ENCODE data around the gene SLC2A9. TPM values are rescaled to one million over a fixed set of nuclear protein-coding genes. Genes with fewer than 3 reads are reported as not detected.

SLC2A9 gene
- total RNA-seq, 4 donors from 2014 or later, result 5.6 to 10.5 (median 6.5) TPM

DNA sequence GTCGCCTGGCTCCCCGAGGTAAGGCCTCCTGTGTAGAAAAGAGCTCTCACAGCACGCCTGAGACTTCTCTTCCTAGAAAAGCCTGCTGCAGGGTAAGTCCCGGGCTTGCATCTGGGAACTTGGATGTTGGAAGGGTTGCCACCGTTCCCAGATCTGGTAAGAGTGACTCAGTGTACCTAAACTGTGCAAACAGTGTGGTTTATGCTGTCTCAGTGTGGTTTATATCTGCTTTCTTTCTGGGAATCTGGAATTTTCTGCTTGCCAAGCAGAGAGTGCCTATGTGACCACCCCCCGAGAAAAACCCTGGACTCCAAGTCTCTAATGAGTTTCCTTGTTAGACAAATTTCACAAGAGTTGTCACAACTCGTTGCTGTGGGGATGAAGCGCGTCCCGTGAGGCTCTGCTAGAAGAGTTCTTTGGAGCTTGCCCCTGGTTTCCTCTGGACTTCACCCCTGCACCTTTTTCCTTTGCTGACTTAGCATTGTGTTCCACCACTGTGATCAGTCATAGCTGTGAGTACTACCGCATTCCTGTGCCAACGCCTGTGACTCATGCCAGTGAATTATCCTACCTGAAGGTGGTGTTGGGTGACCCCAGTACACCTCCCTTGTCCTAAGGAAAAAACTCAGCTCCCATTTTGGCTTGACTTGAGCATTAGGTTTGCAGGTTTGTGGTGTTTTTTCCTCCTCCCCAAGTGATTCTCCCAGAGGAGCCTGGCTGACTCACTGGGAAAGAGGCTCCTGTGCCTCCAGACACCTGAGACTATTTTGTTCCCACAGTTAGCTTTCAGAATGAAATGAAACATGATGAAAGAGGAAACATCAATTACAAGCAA, 14.5 kb downstream of the SLC2A9 start:
- 62% methylated on average over 12 of the region's 12 CpGs for WGBS
- Histone ChIP-seq H3K4me1 (peaks cover 26 to 33% (median 30%) of the 10 kb centered on the region in 4 donors), H3K4me3 (no peak overlapping the region), H3K27ac (replicated peaks in 1 of 4) (peak overlapping the region; percentile 43 to 70 (median 56)), H3K36me3 (no peaks in the 10 kb centered on the region), H3K9me3 (no peaks in the 10 kb centered on the region), H3K27me3 (no peaks in the 10 kb centered on the region)
- TF ChIP-seq EP300 (IDR thresholded peaks at IDR 0.05) (no peak), POLR2AphosphoS5 (IDR thresholded peaks at IDR 0.05) (no peak), POLR2A (IDR thresholded peaks at IDR 0.05; ENCODE audit: low read depth) (no peak)
- TF ChIP-seq, protein P1, sequence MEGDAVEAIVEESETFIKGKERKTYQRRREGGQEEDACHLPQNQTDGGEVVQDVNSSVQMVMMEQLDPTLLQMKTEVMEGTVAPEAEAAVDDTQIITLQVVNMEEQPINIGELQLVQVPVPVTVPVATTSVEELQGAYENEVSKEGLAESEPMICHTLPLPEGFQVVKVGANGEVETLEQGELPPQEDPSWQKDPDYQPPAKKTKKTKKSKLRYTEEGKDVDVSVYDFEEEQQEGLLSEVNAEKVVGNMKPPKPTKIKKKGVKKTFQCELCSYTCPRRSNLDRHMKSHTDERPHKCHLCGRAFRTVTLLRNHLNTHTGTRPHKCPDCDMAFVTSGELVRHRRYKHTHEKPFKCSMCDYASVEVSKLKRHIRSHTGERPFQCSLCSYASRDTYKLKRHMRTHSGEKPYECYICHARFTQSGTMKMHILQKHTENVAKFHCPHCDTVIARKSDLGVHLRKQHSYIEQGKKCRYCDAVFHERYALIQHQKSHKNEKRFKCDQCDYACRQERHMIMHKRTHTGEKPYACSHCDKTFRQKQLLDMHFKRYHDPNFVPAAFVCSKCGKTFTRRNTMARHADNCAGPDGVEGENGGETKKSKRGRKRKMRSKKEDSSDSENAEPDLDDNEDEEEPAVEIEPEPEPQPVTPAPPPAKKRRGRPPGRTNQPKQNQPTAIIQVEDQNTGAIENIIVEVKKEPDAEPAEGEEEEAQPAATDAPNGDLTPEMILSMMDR (IDR thresholded peaks at IDR 0.05), result no peak
- intact Hi-C loops (cut with DNase I), result no loop called here
- no peak for DNase-seq (ENCODE audit: extremely low spot score)

DNA sequence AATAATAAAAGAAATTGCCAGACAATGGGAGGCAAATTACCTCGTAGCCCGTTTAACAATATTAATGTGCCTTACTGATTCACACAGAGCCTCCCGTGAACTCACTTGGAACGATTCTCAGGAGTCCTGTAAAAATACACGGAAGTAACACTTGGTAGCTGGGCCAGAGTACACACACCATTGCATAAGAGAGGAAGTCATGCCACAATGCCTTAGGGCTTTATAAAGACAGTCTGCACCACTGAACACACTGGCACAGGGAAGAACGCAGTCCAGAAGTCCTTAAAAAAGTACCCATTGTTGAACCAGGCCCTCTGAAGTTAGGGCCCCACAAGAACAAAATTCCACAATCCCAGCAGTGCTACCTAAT, 15.1 kb downstream of the SLC2A9 start:
- WGBS, result 37% methylated on average over 6 of the region's 6 CpGs
- peak overlapping the region; percentile 43 to 70 (median 56) for H3K27ac ChIP-seq (replicated peaks in 1 of 4)

DNA sequence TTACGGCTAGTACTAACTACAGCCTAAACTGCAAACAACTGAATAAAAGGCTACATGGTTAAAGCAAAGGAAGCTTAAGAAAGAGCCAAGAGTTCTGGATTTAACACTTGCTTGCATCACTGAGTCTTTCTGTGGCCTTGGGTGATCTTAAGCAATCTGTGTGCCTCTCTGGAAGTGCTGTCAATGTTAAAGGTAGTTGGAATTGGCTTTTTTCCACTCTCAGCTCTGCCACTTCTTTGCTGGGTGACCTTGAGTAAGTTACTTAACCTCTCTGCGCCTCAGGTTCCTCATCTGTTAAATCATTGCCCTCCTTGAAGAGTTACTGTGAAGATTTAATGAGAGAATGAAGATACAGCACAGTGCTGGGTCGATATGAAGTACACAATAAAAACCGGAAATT, 15.7 kb downstream of the SLC2A9 start:
- Histone ChIP-seq H3K36me3 (no peaks in the 10 kb centered on the region), H3K4me1 (peaks cover 26 to 33% (median 30%) of the 10 kb centered on the region in 4 donors), H3K27me3 (no peaks in the 10 kb centered on the region), H3K4me3 (no peak overlapping the region), H3K27ac (replicated peaks in 1 of 4) (peak overlapping the region; percentile 10 to 70 (median 56)), H3K9me3 (no peaks in the 10 kb centered on the region)
- intact Hi-C loops (cut with DNase I), result no loop called here
- no peak for TF ChIP-seq POLR2AphosphoS5 (IDR thresholded peaks at IDR 0.05)
- TF ChIP-seq, protein P1 (IDR thresholded peaks at IDR 0.05), result no peak
- TF ChIP-seq POLR2A (IDR thresholded peaks at IDR 0.05; ENCODE audit: low read depth), result no peak
- no peak for TF ChIP-seq EP300 (IDR thresholded peaks at IDR 0.05)
- no peak for DNase-seq (ENCODE audit: extremely low spot score)
- 66% methylated on average over 4 of the region's 4 CpGs for WGBS

More for the DNA sequence above, 15.1 kb downstream of the SLC2A9 start:
- H3K4me1 ChIP-seq, result peaks cover 26 to 33% (median 30%) of the 10 kb centered on the region in 4 donors
- H3K4me3 ChIP-seq, result no peak overlapping the region
- H3K9me3 ChIP-seq, result no peaks in the 10 kb centered on the region
- no peaks in the 10 kb centered on the region for H3K27me3 ChIP-seq
- TF ChIP-seq POLR2AphosphoS5 (IDR thresholded peaks at IDR 0.05), result peak; percentile 30 to 58
- TF ChIP-seq POLR2A (IDR thresholded peaks at IDR 0.05; ENCODE audit: low read depth), result no peak
- TF ChIP-seq, protein P1 (IDR thresholded peaks at IDR 0.05), result no peak
- no peak for TF ChIP-seq EP300 (IDR thresholded peaks at IDR 0.05)
- intact Hi-C loops (cut with DNase I), result no loop called here
- DNase-seq (ENCODE audit: extremely low spot score), result no peak
- H3K36me3 ChIP-seq, result no peaks in the 10 kb centered on the region

DNA sequence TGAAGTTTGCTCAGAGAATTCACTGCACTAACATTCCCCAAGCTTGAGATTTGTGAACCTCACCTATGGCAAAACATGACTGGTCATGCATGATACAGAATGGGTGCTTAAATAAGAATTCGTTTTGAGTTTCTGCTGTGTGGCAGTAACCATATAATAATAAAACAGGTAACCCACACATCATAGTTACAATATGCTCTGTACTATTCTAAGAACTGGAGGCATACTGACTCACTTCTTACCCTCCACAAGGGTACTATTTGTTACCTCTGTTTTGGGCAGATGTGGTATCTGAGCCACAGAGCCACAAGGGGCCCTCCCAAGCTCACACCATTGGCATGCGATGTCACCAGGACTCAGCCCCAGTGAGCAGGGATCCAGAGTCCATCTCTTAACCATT, 17.6 kb downstream of the SLC2A9 start:
- intact Hi-C loops (cut with DNase I), result no loop called here
- H3K36me3 ChIP-seq, result no peaks in the 10 kb centered on the region
- H3K9me3 ChIP-seq, result no peaks in the 10 kb centered on the region
- H3K4me3 ChIP-seq, result no peak overlapping the region
- H3K27me3 ChIP-seq, result no peaks in the 10 kb centered on the region
- no peak for DNase-seq (ENCODE audit: extremely low spot score)
- TF ChIP-seq, protein P1 (IDR thresholded peaks at IDR 0.05), result no peak
- TF ChIP-seq POLR2AphosphoS5 (IDR thresholded peaks at IDR 0.05) (no peak), POLR2A (IDR thresholded peaks at IDR 0.05; ENCODE audit: low read depth) (no peak), EP300 (IDR thresholded peaks at IDR 0.05) (no peak)
- 79% methylated on average over 2 of the region's 2 CpGs for WGBS
- no peak overlapping the region for H3K27ac ChIP-seq (replicated peaks in 1 of 4)
- H3K4me1 ChIP-seq, result peaks cover 24 to 30% (median 29%) of the 10 kb centered on the region in 4 donors
